T-helper 22 cell (primary cell): ENCODE results near the gene NUP37.
"Not testable (repeated sequence)": the region's sequence is repeated elsewhere in the genome, so short reads cannot be mapped to it uniquely, and the experiment has no call there.

Source experiments
- DNase-seq: peaks from one replicate; pipeline ENCODE4 v3.0.0-alpha.2; 2020; ENCODE audit warnings: low read depth

Gene NUP37, protein sequence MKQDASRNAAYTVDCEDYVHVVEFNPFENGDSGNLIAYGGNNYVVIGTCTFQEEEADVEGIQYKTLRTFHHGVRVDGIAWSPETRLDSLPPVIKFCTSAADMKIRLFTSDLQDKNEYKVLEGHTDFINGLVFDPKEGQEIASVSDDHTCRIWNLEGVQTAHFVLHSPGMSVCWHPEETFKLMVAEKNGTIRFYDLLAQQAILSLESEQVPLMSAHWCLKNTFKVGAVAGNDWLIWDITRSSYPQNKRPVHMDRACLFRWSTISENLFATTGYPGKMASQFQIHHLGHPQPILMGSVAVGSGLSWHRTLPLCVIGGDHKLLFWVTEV

DNA sequence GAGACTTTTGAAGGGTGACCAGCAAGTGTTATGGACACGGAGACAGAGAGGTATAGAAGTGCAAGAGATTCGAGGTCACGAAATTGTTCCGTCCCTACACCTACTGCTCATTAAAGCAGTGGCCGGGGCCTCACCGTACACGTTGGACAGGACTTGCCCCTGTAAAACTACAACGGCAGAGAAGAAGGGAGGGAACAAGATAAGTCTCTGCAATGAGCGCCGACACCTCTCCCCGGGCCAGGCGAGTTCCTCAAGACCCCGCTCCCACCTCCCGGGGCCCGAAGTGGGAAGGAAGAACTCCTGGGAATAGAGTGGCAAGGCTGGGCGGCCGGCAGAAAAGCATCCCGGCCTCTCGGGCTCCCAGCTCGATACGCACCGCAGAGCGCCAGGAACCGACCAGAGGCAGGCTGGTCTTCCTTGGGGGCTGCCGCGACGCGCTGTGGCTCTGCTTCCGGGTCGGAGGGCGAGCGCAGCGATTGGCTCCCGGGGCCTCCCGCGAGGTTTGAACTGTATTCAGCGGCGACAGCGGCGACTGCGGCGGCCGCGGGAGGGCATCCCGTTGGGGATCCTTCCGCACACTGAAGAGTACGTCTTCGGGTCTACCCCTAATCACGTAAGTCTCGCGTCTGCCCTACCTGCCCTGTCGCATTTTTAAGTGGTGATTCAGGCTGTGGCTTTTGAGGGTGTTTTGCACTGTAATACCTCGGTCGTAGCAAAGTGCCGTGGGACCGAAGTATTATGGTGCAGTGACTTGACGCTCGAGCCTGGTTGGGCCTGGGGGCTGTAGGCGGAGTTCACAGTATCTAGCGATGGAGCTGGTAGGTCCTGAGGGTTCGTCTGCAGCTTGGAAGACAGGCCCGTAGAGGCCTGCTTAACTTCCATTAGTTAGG lies at the start of gene NUP37, which contains the start of gene PARPBP:
Gene NUP37, minus strand, starts transcription at position 441 of the 890 bp plus-strand sequence. CDS start 1,596 bp downstream, outside the sequence.
Gene PARPBP, plus strand, starts transcription at position 510 of the 890 bp plus-strand sequence. CDS start 3,706 bp downstream, outside the sequence.
- peak; percentile 81 for DNase-seq

DNA sequence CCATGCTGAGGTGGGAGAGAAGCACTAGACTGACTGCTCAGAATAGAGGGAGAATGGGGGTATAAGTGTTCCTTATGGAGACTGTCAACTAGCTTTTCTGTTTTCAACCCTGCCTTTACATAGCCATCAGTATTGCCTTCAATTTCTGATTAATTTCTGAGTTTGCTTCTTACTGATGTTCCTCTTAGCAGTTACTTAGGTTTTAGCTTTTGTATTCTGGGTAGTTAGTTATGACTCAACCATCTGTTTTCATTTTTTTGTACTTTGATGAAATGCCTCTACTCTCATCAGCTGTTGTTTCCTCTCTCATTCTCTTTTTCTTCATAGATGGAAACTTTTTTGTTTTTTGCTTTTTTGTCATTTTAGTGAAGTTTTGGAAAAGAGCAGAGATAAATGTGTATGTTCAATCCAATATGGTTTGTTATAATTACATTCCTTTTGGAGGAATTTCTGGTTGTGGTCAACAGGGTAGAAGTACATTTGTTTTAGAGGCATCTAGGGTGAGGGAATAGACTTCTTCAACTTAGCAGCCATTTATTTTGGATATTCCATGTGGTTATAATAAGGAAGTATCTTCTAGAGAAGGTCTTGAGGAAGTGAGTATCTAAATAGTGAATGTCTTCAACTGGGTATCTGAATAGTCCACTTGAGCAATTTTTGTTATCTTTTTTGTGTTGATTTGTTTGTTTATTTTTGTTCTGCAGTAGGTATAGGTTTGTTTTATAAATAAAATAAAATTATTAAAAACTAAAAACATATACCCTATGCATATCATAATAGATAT lies 48.1 kb upstream of the NUP37 start:
- no peak for DNase-seq

DNA sequence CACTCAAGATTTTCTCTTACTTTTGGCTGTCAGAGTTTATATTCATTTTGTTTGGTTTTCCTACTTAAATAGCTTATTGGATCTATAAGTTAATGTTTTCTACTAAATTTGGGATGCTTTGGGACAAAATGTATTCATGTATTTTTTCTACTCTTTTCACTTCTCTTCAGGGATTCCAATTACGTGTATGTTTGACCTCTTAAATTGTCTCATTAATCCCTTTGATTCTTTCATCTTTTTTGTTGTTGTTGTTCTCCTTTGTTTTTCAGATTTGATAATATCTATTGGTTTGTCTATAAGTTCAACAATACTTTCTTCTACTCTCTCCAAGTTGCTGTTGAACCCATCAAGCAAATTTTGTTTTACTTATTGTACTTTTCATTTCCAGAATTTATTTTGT lies 43.5 kb upstream of the NUP37 start:
- no peak for DNase-seq

DNA sequence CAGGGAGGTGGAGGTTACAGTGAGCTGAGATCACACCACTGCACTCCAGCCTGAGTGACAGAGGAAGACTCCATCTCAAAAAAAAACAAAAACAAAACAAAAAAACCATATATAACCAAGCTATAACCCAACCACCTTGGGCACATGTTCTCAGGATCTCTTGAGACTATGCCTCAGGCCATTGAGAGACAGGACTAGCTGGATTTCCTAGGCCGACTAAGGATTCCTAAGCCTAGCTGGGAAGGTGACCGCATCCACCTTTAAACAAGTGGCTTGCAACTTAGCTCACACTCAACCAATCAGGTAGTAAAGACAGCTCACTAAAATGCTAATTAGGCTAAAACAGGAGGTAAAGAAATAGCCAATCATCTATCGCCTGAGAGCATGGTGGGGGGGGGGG lies 35.3 kb upstream of the NUP37 start:
- not testable (repeated sequence) for DNase-seq

DNA sequence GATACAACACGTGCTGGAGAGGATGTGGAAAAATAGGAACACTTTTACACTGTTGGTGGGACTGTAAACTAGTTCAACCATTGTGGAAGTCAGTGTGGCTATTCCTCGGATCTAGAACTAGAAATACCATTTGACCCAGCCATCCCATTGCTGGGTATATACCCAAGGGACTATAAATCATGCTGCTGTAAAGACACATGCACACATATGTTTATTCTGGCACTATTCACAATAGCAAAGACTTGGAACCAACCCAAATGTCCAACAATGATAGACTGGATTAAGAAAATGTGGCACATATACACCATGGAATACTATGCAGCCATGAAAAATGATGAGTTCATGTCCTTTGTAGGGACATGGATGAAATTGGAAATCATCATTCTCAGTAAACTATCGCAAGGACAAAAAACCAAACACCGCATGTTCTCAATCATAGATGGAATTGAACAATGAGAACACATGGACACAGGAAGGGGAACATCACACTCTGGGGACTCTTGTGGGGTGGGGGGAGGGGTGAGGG lies 27.2 kb upstream of the NUP37 start:
- not testable (repeated sequence) for DNase-seq

DNA sequence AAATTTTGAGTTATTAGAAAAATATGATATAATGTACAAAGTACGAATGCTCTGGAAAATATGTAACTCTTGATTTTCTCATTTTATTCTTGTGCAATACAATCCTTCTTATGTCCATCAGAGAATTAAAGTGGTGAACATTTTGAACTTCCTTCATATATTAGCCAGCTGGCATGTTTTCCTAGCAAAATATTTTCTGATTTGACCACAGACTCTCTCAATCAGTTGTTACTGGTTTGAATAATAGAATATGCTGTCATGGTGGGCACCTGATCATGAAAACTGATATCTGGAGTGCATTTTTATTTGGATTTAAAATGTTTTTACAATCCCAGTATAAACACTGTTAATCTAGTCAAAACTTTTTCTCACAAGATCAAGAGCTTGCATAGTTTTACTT lies 24.3 kb upstream of the NUP37 start:
- DNase-seq, result no peak

DNA sequence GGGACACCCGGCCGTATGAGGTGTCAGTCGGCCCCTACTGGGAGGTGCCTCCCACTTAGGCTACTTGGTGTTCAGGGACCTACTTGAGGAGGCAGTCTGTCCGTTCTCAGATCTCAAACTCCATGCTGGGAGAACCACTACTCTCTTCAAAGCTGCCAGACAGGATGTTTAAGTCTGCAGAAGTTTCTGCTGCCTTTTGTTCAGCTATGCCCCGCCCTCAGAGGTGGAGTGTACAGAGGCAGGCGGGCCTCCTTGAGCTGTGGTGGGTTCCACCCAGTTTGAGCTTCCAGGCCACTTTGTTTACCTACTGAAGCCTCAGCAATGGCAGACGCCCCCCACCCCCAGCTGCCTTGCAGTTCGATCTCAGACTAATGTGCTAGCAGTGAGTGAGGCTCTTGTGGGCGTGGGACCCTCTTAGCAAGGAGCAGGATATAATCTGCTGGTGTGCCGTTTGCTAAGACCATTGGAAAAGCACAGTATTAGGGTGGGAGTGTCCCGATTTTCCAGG lies 23.0 kb upstream of the NUP37 start:
- DNase-seq, result not testable (repeated sequence)

DNA sequence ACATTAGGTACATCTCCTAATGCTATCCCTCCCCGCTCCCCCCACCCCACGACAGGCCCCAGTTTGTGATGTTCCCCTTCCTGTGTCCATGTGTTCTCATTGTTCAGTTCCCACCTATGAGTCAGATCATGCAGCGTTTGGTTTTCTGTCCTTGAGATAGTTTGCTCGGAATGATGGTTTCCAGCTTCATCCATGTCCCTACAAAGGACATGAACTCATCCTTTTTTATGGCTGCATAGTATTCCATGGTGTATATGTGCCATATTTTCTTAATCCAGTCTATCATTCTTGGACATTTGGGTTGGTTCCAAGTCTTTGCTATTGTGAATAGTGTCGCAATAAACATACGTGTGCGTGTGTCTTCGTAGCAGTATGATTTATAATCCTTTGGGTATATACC lies 17.7 kb upstream of the NUP37 start:
- not testable (repeated sequence) for DNase-seq

DNA sequence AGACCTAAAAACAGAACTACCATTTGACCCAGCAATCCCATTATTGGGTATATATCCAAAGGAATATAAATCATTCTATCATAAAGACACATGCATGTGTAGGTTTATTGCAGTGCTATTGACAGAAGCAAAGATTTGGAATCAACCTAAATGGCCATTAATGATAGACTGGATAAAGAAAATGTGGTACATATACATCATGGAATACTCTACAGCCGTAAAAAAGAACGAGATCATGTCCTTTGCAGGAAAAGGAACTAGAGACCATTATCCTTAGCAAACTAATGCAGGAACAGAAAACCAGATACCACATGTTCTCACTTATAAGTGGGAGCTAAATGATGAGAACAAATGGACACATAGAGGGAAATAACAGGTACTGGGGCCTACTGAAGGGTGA lies 11.5 kb upstream of the NUP37 start:
- DNase-seq, result not testable (repeated sequence)

DNA sequence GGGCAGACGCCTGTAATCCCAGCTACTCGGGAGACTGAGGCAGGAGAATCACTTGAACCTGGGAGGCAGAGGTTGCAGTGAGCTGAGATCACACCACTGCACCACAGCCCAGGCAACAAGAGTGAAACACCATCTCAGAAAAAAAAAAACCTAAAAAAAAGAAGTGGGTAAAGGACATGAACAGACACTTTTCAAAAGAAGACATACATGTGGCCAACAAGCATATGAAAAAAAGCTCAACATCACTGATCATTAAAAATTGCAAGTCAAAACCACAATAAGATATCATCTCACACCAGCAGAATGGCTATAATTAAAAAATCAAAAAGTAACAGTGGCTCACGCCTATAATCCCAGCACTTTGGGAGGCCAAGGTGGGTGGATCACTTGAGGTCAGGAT lies 10.8 kb upstream of the NUP37 start:
- not testable (repeated sequence) for DNase-seq

DNA sequence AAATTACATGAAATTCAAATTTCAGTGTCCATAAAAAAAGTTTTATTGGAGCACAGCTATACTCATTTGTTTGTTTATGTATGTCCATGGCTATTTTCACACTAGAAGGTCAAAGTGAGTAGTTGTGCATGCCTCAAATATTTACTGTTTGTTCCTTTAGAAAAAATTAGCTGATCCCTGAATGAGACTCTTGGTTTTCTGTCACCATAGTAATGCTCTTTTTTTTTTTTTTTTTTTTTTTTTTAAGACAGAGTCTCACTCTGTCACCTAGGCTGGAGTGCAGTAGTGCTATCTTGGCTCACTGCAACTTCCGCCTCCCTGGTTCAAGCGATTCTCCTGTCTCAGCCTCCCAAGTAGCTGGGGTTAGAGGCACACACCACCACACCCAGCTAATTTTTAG lies 1.4 kb upstream of the NUP37 start:
- not testable (repeated sequence) for DNase-seq

DNA sequence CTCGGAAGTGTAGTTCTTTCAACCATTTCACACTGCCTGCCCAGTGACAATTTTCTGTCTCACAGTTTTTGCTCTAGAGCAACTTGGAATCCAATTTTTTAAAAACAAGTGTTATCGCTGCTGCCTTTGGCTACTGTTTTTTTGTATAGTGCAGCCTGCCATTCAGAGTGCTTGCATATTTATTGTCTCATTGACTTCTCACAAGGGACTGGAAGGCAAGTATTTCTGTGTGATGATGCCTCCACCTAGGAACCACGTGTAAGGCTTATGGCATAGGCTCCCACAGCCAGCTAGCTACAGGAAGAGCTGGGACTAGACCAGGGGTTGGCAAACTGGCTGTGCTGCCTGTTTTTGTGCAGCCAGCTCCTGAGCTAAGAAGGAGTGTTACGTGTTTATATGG lies 972 bp upstream of the NUP37 start:
- no peak for DNase-seq

DNA sequence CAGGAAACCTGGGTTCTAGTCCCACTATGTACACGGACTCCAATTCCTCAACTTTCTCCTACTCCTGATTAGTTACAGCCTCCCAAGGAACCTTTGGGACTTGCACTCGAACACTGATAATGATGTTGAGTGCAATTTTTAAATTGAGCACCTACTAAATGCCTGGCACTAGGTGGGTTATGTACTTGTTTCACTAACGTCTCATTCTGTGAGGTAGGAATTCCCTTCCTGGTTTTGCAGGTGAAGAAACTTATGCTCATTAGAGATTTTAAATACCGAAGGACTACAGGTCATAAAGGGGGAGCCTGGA lies 605 bp upstream of the NUP37 start:
- no peak for DNase-seq

DNA sequence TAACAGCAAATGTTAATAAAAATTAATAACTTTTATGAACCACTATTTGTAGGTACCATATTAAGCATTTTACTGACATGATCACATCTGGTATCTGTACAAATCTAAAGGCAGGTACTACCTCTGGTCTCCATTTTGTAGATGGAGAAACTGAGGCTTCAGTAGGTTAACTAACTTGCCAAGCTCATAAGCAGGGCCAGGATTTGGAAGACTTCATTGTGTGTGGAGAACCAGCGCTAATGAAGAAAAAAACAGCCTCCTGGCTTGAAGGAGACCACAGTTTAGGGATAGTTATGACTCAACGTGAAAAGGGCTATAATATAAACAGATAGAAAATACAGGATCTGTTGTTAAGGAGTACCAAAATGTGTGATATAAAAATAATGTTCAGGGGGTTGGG lies 1.0 kb downstream of the NUP37 start:
- DNase-seq, result no peak

DNA sequence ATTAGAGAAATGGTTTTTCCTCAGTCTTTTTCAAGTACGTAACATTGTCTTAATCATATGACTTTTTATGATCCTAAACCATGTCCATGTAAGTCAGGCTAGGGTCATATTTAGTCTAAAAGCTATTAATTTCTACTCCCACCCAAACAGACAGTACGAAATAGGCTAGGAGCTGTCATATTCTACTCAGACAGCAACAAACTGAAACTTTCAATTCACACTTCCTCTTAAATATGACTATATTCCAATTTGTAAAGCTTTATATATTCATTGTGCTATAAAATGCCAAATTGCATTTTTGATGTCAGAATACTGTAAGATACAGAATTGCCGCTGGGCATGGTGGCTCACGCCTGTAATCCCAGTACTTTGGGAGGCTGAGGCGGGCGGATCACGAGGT lies 3.5 kb downstream of the NUP37 start:
- DNase-seq, result no peak

DNA sequence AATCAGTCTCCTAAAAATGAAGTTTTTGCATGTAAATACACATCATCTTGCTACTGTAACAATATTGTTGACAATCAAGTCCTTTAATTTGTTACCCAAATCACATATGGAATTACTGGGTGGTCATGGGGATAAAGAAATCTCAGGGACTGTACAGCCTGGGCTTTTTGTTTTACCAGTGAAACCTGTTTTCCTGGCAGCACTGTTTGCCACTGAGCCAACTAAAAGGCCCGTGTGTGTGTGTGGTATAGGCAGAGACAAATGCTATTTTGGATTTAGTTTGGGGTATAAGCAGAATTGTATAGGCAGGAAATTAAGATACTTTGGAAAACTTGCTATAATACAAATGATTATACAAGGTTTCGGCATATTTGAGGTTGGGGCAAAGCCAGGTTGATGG lies 5.7 kb downstream of the NUP37 start:
- no peak for DNase-seq

DNA sequence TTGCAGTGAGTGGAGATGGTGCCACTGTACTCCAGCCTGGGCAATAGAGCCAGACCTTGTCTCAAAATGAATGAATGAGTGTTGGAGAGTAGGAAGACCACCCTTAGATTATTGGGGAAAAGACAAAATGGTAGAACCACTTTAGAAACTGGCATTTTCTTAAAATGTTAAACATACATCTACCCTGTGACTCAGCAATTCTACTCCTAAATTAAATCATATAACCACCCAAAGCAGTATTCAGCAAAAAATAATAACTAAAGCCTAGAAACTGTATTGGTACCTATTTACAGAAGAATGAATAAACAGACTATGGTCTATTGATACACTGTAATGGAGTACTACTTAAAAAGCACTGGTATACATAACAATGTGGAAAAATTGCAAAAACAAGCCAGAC lies 9.1 kb downstream of the NUP37 start:
- no peak for DNase-seq

DNA sequence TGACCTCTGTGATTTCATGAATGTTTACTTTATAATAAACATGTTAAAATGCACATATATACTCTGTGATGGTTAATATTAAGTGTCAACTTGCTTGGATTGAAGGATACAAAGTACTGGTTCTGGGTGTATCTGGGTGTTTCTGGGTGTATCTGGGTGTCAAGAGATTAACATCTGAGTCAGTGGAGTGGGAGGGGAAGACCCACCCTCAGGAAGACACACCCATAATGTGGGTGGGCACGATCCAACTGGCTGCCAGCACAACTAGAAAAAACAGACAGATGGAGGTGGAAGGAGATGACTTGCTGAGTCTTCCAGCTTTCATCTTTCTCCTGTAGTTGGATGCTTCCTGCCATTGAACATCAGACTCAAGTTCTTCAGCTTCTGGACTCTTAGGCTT lies 11.9 kb downstream of the NUP37 start:
- no peak for DNase-seq

DNA sequence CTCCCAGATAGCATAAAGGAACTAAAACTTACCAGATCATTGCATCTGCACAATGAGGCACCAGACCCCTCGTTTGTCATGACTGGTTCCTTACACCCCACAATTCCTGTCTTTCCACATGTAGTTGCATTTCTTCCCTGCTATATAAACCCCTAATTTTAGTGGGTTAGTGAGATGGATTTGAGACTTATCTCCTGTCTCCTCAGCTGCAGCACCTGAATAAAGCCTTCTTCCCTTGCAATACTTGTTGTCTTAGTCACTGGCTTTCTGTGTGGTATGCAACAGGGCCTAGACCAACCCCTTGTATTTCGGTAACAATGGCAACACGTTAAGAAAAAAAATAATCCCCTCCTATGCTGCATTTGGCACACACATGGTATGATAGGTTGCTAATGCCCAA lies 13.0 kb downstream of the NUP37 start:
- DNase-seq, result no peak

DNA sequence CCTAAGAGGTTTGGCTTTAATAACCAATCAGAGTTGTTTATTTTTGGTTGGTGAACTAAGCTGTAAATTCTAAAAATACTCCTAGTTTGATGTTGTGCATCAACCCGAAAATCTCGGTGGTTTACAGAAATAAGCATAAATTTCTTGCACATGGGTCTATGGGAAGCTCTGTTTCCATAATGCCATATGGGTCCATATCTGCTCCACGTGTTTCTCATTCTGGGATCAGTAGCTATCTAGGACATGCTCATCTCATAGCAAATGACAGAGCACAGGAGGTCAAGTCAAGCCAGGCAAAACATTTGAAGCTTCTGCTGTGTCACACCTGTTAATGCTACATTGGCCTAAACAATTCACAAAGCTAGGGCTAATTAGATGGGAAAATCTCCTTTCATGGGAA lies 23.1 kb downstream of the NUP37 start:
- DNase-seq, result no peak

DNA sequence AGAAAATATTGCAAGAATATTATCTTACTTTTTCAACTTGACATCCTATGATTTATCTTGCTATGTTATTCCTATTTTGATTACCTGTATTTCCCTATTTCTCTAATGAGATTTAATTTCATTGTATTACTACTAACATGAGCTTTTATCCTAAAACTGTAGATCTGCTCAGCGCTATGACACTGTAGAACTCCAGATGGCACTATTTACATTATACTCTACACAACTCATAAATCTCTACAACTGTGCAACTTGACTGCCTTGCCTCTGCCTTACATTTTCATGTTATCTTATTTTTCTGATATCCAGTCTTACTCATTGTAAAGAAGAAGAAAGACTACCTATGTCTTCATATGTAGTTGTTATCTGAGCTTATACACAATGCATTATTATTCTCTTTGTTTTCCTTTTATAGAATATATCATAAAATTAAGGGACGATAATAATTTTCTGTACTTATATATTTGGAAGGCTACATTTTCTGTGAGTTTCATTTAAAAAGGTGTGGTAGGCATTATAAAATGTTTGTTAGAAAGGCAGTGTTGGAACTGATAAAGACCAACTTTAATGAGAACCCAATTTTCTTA lies 24.1 kb downstream of the NUP37 start:
- no peak for DNase-seq

DNA sequence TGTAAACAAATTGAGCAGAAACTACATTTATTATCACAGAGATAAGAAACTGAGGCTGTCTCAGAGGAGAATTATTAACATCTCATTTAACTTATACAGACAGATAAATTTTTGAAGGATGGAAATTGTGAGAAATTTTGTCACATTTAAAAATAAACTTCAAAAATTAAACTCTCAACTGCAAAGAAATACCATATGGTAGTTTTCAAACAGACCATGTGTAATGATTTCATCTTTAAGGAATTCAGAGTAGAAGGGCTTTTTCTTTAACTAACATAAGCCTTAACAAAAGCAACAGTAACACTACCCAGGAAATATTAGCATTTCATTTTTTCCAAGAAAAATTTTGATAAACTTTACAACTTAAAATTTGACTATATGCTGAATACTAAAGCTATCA lies 26.6 kb downstream of the NUP37 start:
- no peak for DNase-seq
